HAP-1 (cell line): ENCODE results near the gene RNF157.
"Not testable (repeated sequence)": the region's sequence is repeated elsewhere in the genome, so short reads cannot be mapped to it uniquely, and the experiment has no call there.

Experiments
- DNase-seq, 2 experiments: peaks; one replicate each; pipeline ENCODE4 v3.0.0-alpha.2; 2016 to 2020; ENCODE audit warnings: low spot score in 2 of 2
- H3K27me3 ChIP-seq: fragments of 250-450 bp; sonication (Bioruptor Pico); 2 replicates; pipeline ENCODE4 v1.5.1; 2020; ENCODE audit warnings: low read depth, mild to moderate bottlenecking, moderate library complexity
- H3K36me3 ChIP-seq: fragments of 250-450 bp; sonication (Bioruptor Pico); replicated peaks from 2 replicates; pipeline ENCODE4 v1.5.1; 2020; ENCODE audit warnings: mild to moderate bottlenecking
- H3K4me1 ChIP-seq: fragments of 250-450 bp; sonication (Bioruptor Pico); 2 replicates; pipeline ENCODE4 v1.5.1; 2020; ENCODE audit warnings: mild to moderate bottlenecking
- H3K4me3 ChIP-seq: fragments of 250-450 bp; sonication (Bioruptor Pico); 2 replicates; pipeline ENCODE4 v1.5.1; 2020; ENCODE audit warnings: mild to moderate bottlenecking, moderate library complexity
- H3K9me3 ChIP-seq: fragments of 250-450 bp; sonication (Bioruptor Pico); 2 replicates; pipeline ENCODE4 v1.5.1; 2020; ENCODE audit warnings: mild to moderate bottlenecking, moderate library complexity
- in situ Hi-C: fragments of 300-500 bp; cut with MboI; formaldehyde crosslinking; loops from 3 replicates; pipeline ENCODE4 v1.14.3; 2020; ENCODE audit warnings: low sequenced_read_pairs, inconsistent platforms, mixed read lengths

The RNF157 gene

GRCh38 chr17:76266244-76266938, 26.1 kb upstream of the RNF157 start:
- H3K4me1 ChIP-seq = peaks cover 14% of the 10 kb centered on the region
- no peak for DNase-seq
- H3K36me3 ChIP-seq = peaks cover 3% of the 10 kb centered on the region
- no peaks in the 10 kb centered on the region for H3K27me3 ChIP-seq
- in situ Hi-C loops = no loop called here
- no peaks in the 10 kb centered on the region; the same call in 1 of the 2 replicates for H3K9me3 ChIP-seq
- H3K4me3 ChIP-seq = peak overlapping the region; percentile 55

DNA sequence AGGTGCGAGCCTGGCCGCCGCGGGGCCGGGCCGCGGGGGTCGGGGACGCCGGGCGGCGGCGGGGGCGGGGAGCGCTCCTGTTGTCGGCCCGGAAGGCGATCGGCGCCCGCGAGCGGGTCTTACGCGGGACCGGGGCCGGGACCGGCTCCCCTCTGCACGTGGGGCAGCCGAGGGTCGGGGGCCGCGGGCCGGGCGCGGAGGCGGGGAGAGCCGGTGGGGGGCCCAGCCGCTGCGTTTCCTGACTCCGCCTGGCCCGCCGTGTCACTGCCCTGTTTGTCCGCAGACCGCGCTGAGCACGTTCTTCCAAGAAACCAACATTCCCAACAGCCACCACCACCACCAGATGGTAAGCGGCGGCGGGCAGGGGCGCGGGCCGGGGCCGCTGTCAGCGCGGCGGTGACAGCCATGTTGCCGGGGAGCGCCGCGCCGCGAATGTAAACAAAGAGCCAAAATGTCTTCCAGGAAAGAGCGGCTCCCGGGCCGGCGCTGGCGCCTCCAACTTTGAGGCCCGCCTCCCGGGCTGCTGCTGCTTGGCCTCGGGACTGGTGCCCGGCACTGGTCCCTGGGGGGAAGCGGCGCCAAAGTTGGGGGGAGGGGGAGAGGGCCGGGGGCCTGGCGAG, 25.4 kb upstream of the RNF157 start:
- Histone ChIP-seq H3K4me3 (peak overlapping the region; percentile 55), H3K36me3 (peaks cover 3% of the 10 kb centered on the region), H3K4me1 (peaks cover 14% of the 10 kb centered on the region), H3K27me3 (no peaks in the 10 kb centered on the region), H3K9me3 (no peaks in the 10 kb centered on the region; the same call in 1 of the 2 replicates)
- in situ Hi-C loops = no loop called here
- peak; percentile 42 to 67 for DNase-seq

DNA sequence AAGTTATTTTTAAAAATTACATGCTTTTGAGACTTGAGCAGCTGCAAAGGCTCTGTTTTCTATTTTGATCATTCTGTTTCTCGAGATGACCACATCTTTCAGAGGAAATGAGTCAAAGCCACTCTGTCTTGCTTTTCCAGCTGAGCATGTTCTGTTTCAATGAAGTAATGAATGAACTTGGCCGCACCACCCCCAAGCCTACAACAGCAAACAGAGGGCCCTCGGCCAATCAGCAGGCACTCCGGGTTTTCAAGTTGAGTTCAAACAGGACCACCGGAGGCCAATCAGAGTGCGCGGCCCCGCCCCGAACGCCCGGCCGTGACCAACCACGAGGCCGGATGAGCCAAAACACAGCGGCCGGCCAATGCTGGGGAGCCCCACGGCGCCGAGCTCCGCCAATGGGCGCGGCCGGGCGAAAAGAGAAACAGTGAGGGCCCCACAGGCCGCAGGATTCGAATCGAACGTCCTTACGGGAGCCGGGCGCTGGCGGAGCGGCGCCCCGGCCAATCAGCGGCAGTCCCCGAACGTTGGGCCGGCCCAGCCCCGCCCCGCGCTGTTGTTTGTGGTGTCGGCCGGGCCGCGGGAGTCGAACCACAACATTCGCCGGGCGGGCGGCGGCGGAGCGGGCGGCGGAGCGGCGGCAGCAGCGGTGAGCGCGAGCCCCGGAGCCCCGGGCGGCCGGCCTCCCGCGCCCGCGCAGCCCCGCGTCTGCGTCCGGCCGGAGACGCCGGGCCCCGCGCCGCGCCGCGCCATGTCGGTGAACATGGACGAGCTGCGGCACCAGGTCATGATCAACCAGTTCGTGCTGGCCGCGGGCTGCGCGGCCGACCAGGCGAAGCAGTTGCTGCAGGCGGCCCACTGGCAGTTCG, 24.7 kb upstream of the RNF157 start, which contains the start of gene UBALD2:
UBALD2 (plus strand) TSS at position 594 of the 869 bp plus-strand sequence; CDS start at position 752, 158 bp downstream.
- in situ Hi-C loops = no loop called here
- peak; percentile 97 to 98 for DNase-seq
- Histone ChIP-seq H3K27me3 (no peaks in the 10 kb centered on the region), H3K4me1 (peaks cover 14% of the 10 kb centered on the region), H3K9me3 (no peaks in the 10 kb centered on the region; the same call in 1 of the 2 replicates), H3K4me3 (peak within 1 kb of the TSS; percentile 55), H3K36me3 (peaks cover 3% of the 10 kb centered on the region)

- peak overlapping the region; percentile 55 for H3K4me3 ChIP-seq
- DNase-seq = no peak
- no peaks in the 10 kb centered on the region; the same call in 1 of the 2 replicates for H3K9me3 ChIP-seq
- H3K36me3 ChIP-seq = peaks cover 3% of the 10 kb centered on the region
- H3K4me1 ChIP-seq = peaks cover 14% of the 10 kb centered on the region
- no peaks in the 10 kb centered on the region for H3K27me3 ChIP-seq
- in situ Hi-C loops = no loop called here
These were observed 24.1 kb upstream of the RNF157 start for GRCh38 chr17:76264425-76264754.

DNA sequence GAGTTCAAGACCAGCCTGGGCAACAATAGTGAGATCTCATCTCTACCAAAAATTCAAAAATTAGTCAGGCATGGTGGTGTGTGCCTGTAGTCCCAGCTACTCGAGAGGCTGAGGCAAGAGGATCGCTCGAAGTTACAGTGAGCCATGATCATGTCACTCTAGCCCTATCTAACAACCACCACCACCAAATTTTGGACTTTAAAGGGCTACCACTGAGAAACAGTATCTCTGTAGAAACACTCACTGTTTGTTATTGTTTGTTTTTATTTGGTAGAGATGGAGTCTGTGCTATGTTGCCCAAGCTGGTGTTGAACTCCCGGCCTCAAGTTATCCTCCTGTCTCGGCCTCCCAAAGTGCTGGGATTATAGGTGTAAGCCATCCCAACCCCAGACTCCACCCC, 23.6 kb upstream of the RNF157 start:
- no peak overlapping the region for H3K4me3 ChIP-seq
- peaks cover 3% of the 10 kb centered on the region; the same call in 1 of the 2 replicates for H3K36me3 ChIP-seq
- in situ Hi-C loops = no loop called here
- no peaks in the 10 kb centered on the region; the same call in 1 of the 2 replicates for H3K9me3 ChIP-seq
- peaks cover 14% of the 10 kb centered on the region for H3K4me1 ChIP-seq
- DNase-seq = no peak
- H3K27me3 ChIP-seq = no peaks in the 10 kb centered on the region

- Histone ChIP-seq H3K4me3 (no peak overlapping the region), H3K27me3 (no peaks in the 10 kb centered on the region), H3K4me1 (peaks cover 14% of the 10 kb centered on the region), H3K36me3 (peaks cover 2% of the 10 kb centered on the region; the same call in 1 of the 2 replicates), H3K9me3 (no peaks in the 10 kb centered on the region; the same call in 1 of the 2 replicates)
- no peak for DNase-seq
- in situ Hi-C loops = no loop called here
These were observed 22.5 kb upstream of the RNF157 start for GRCh38 chr17:76262732-76263344.

DNA sequence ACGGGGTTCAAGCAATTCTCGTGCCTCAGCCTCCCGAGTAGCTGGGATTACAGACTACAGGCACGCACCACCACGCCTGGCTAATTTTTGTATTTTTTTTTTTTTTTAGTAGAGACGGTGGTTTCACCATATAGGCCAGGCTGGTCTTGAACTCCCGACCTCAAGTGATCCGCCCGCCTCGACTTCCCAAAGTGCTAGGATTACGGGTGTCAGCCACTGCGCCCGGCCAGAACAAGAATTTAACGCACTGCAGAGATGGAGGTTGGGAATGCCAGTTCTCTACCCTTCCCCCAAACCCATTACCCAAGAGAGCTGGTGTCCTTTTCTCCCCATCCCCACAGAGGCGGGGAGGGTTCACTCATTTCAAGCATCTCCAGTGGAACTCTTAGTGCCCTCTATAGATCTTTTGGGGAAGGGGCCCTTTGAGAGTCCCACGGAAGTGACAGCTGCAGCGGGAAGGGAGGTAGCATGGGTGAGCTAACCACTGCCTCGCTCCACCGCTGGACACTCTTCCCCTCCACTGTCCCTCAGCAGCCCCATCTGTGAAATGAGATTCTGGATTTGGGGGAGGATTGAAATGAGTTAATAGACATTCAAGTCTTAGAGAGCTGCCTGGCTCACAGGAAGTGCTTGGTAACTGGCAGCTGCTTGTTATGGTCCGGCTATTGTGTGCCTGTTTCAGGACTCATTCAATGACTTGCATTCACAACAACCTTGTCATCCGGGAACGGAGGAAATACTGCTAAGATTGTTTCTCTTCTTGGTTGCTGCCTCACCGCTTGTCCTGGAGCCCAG, 21.3 kb upstream of the RNF157 start:
- H3K9me3 ChIP-seq = no peaks in the 10 kb centered on the region; the same call in 1 of the 2 replicates
- peaks cover 9% of the 10 kb centered on the region for H3K4me1 ChIP-seq
- no peak for DNase-seq
- no peaks in the 10 kb centered on the region for H3K27me3 ChIP-seq
- no peaks in the 10 kb centered on the region for H3K36me3 ChIP-seq
- H3K4me3 ChIP-seq = no peak overlapping the region
- in situ Hi-C loops = no loop called here

- in situ Hi-C loops = no loop called here
- H3K4me1 ChIP-seq = peaks cover 6% of the 10 kb centered on the region
These were observed 20.4 kb upstream of the RNF157 start for GRCh38 chr17:76260669-76261068.

DNA sequence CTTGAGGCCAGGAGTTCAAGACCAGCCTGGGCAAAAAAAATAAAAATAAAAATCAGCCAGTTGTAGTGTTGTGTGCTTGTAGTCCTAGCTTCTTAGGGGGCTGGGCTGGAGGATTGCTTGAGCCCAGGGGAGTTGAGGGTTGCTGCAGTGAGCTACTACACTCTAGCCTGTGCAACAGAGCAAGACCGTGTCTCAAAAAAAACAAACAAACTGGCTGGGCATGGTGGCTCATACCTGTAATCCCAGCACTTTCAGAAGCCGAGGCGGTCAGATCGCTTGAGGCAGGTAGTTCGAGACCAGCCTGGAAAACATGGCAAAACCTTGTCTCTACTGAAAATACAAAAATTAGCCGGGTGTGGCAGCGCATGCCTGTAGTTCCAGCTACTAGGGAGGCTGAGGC, 19.9 kb upstream of the RNF157 start:
- H3K27me3 ChIP-seq = no peaks in the 10 kb centered on the region
- H3K36me3 ChIP-seq = no peaks in the 10 kb centered on the region
- DNase-seq = no peak
- H3K4me1 ChIP-seq = peaks cover 6% of the 10 kb centered on the region
- no peak overlapping the region for H3K4me3 ChIP-seq
- no peaks in the 10 kb centered on the region; the same call in 1 of the 2 replicates for H3K9me3 ChIP-seq
- in situ Hi-C loops = no loop called here

More at GRCh38 chr17:76260669-76261068, 20.4 kb upstream of the RNF157 start:
- no peak for DNase-seq
- Histone ChIP-seq H3K9me3 (no peaks in the 10 kb centered on the region; the same call in 1 of the 2 replicates), H3K4me3 (no peak overlapping the region), H3K27me3 (no peaks in the 10 kb centered on the region), H3K36me3 (no peaks in the 10 kb centered on the region)

GRCh38 chr17:76256430-76257050, 16.2 kb upstream of the RNF157 start:
- H3K4me3 ChIP-seq, H3K9me3 ChIP-seq, DNase-seq, H3K27me3 ChIP-seq, H3K4me1 ChIP-seq, in situ Hi-C loops, H3K36me3 ChIP-seq: not testable (repeated sequence)

GRCh38 chr17:76255801-76256429, 15.6 kb upstream of the RNF157 start:
- H3K36me3 ChIP-seq = no peaks in the 10 kb centered on the region
- no peaks in the 10 kb centered on the region for H3K4me1 ChIP-seq
- no peaks in the 10 kb centered on the region for H3K9me3 ChIP-seq
- no peak overlapping the region for H3K4me3 ChIP-seq
- in situ Hi-C loops = no loop called here
- no peak for DNase-seq
- no peaks in the 10 kb centered on the region for H3K27me3 ChIP-seq

- no peak for DNase-seq
- in situ Hi-C loops = no loop called here
- no peaks in the 10 kb centered on the region for H3K27me3 ChIP-seq
- H3K36me3 ChIP-seq = no peaks in the 10 kb centered on the region
- no peak overlapping the region for H3K4me3 ChIP-seq
- H3K9me3 ChIP-seq = no peaks in the 10 kb centered on the region
- H3K4me1 ChIP-seq = no peaks in the 10 kb centered on the region
These were observed 14.0 kb upstream of the RNF157 start for GRCh38 chr17:76254275-76254674.
